Measurements from ENCODE around the gene LAPTM5.
A peak's percentile ranks its signal among the peaks of the same experiment; 100 is the strongest.
"Not testable (repeated sequence)": the region's sequence is repeated elsewhere in the genome, so short reads cannot be mapped to it uniquely, and the experiment has no call there.

The LAPTM5 gene

DNA sequence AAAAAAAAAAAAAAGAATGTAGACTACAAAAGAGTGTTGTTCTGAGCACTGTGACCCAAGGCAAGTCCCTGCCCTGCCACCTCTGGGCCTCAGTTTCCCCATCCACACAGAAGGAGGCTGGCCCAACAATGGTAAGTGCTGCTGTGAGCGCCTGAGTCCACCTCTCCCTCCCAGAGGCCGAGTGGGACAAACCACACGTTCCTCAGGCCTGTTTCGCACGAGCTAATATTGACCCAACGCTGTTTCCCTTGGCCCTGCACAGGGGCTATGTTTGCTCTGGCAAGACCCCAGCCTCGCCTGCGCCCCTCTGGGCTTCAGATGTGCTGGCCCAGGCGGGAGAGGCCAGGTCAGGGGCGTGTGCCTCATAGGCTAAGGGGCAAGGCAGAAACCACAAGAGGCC lies 12.6 kb upstream of the LAPTM5 start:
- DNase-seq (ENCODE audit: low read depth): no peak

DNA sequence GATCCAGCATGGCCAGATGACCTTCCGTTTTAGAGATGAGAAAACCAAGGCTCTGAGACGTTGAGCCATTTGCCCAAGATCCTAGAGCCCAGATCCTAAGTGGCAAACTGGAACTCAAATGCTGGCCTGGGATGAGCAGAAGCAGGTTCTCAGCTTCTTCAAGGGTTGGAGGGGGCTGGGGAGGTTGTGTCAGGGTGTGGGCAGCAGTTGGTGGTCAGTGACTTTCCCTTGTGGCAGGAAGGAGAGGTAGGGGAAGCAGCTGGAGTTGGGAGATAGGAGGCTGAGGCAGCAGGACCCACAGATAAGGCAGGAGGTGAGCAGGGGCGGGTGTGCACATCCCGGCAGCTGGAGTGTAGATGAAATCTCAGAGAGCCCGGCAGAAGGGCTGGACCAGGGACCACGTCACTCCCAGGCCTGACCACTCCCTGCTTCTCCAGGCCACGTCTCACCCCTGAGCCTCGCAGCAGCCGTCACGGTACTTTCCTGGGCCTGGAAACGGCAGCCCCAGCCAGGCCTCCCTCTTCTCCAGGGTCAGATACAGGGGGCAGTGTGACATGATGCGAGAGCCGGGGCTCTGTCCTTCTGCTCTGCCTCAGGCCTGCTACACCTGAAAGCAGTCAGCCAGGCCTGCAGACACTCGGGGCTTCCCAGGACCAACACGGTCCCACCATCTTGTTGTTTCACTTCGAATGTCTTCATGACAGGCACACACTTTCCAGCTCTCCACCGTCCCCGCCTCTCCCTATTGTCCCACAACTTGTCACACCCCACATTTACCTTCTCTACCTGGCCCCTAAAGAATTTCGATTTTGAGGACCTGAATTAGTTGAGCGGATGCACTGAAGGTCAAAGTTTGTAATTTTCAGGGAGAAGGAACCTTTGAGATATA lies 11.5 kb upstream of the LAPTM5 start:
- DNase-seq (ENCODE audit: low read depth): no peak

DNA sequence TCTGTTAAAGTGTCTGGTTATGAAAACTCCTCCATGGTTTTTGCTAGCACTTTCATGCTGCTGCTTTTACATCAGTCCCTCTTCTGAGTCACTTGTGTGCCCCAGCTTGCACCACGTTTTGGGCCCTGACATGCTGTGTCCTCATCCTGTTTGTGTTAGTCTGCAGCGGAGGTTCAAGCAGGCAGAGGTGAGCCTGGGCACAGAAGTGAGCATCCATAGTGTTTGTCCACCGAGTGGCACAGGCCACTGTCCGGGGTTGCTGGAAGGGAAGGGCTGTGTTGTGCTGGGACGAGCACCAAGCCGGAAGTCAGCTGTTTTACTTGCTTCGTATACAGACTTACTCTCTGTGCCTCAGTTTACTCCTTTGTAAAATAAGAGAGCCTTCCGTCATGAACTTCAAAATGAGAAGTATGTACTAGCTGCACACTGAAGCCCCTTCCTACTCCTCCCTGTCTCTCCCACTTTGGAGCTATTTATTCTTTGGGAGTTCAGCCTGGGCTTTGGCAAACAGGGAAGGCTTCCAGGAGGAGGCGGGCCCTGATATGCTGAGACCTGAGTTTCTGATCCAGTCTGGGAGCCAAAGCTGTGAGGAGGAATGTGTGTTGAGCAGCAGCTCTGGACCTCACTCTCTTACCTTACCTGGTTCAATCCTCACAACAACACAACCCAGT lies 10.7 kb upstream of the LAPTM5 start:
- no peak for DNase-seq (ENCODE audit: low read depth)

DNA sequence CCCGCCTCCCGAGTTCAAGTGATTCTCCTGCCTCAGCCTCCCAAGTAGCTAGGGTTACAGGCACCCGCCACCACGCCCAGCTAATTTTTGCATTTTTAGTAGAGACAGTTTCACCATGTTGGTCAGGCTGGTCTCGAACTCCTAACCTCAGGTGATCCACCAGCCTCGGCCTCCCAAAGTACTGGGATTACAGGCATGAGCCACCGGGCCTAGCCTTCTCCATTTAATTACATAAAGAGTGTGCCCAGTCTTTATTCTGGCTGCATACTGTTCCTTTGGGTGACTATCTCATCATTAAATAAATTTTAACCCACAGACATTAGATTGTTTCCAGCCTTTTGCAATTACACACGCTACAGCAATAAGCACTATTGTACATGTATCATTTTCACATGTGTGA lies 9.4 kb upstream of the LAPTM5 start:
- DNase-seq (ENCODE audit: low read depth): not testable (repeated sequence)

DNA sequence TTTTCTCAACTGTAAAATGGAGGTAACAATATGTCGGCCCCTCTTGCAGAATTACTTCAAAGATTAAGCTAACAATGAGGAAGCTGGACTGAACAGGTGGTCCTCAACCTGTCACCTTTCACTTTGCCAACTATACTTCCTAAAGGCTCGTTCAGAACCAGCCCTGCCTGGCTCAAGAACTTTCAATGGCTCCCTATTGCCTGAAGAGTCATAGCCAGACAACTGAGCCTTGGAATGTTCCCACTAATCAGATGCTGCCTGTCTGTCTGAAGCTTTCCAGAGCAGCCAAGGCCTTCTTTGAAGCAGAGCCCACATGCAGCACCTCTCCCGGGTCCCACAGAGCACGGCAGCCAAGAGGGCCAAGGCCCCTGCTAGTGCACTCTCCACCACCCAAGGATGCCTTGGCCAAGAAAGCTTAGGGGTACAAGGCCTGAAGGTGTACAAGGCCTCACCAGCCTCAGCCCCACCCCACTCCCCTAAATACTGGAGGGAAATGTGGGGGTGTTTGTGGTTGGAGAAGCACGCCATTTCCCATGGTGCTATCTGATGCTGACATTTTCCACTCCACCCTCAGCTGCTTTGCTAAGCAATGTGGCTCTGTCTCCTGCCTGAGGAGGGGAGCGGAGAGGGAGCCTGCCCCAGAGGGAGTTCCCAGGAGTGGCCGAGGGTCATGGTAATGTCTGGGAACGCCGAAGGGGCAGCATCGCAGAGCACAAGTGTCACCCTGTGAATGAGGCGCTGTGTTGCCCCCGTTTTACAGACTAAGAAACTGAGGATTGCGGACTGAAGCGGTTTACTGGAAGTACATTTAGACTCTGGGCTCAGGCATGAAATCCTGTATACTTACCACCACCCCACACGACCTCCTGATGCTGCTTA lies 8.2 kb upstream of the LAPTM5 start:
- no peak for DNase-seq (ENCODE audit: low read depth)

DNA sequence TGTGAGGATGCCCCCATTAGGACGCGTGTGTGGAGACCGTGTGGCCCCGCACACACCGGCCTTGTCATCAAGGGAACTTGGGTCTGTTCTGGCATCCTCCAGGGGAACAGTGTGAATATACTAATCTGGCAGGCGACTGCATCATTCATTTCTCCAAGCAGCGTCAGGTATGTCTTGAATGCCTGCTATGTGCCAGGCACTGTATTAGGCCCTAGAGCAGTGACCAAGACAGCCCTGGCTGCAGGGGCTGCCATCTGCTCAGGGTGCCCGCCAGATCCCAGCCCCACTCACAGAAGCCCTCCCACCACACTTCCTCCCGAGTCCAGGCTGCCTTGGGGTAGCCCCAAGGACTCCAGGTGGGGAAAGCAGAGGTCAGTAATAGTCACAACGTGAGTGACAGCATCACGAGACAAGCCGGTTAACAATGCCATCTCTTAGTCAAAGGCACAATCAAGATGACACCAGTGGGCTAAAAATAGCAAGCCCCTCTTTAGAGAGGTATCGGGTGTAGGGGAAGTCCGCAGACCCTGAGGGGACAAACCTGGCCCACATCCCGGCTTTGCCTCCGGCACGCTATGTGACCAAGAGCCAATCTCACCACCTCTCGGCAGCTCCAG lies 7.5 kb upstream of the LAPTM5 start:
- no peak for DNase-seq (ENCODE audit: low read depth)

DNA sequence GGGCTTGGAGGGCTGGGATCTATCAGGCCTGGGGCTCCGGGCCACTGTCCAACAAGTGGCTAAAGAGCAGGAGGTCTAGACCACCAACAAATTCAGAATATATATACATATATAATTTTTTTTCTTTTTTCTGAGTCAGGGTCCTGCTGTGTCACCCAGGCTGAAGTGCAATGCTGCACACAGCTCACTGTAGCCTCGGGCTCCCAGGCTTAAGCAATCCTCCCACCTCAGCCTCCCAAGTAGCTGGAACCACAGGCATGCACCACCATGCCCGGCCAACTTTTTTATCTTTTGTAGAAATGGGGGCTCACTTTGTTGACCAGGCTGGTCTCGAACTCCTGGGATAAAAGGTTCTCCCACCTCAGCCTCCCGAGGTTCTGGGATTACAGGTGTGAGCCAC lies 6.8 kb upstream of the LAPTM5 start:
- no peak for DNase-seq (ENCODE audit: low read depth)

DNA sequence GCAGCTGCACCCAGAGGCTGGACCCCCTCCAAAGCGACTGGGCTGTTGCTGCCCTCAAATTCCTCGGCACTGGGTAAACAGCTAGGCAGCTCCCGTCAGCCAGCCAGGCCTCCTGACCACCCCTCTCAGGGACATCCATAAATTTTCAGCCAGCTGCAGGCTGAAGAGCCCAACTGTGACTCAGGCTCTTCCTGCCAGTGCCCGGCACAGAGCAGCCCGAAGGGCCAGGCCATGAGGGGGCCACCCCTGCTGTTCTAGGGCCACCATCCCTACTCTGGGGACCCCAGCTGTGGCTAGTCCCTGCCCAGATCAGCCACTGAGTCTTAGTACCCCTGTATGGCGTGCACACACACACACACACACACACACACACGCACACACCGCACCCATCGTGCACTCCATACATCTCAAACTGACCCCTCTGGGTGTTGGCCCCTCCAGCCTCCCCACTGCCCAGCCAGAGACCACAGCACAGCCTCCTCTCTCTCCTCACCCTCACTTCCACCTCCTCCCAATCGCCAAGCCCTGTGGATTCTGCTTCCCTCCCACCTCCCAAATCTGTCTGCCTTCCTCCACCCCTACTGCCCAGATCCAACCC lies 6.2 kb upstream of the LAPTM5 start:
- DNase-seq (ENCODE audit: low read depth): no peak

DNA sequence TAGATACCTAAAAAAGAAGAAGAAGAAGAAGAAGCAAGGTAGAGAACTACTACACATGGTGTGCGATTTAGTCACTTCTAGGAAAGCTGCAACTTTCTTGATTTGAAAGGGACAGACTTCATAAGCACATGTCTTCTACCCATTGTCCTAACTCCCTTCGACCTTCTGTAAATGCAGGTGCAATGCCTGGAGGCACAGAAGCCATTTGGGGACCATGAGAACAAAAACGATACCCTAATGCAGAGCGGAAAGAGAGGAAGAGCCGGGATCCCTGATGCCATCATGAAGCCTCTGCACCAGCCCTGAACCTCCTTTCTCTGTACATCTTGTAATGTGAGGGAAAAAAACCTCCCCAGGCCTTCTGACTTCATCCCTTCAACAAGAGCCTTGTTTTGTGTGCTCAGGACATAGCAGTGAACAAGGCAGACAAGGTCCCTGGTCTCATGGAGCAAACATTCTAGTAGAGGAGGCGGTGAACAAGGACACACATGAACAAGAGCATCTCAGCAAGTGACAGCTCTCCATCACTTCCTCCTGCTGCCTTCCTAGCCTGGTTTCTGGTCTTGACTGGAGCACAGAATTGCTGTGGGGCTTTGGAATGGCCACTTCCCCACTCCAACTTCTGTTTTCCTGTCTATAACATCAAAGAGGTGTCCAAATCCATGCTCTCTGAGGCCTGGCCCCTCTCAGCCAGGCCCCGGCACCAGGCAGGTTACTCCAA lies 5.5 kb upstream of the LAPTM5 start:
- no peak for DNase-seq (ENCODE audit: low read depth)

DNA sequence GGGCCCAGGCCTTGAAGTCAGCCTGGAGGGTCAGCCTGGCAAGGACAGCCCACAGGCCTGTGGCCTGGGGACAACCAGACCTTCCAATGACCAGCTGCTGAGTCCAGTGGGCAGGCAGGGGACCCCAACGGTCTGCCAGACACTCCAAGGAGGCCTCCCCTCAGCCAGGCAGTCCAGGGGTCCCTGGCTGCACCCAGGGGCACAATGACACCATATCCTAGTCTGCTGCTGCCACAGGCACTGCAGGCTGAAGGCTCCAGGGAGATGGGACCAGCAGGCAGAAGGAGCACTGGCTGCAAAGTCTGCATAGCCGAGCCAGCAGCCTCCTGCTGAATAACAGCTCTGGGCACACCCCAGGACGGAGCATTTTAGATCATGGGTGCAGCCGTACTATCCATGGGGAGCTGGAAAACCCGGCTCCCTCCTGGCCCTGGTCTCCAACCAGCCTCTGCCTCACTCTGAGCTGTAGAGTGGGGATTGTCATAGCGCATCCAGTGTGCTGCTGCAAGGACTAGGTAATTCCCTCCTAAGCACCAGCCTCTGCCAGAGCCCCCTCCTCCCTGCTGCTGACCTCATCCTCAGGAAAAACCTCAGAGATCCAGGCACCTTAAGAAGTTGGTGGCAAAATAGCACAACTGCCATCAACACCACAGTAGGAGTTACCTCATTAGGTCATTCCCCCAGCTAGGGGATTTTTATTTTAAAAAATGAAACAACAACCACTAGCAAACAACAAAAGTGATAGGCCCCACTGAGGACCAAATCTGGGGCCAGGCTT lies 4.8 kb upstream of the LAPTM5 start:
- no peak for DNase-seq (ENCODE audit: low read depth)

DNA sequence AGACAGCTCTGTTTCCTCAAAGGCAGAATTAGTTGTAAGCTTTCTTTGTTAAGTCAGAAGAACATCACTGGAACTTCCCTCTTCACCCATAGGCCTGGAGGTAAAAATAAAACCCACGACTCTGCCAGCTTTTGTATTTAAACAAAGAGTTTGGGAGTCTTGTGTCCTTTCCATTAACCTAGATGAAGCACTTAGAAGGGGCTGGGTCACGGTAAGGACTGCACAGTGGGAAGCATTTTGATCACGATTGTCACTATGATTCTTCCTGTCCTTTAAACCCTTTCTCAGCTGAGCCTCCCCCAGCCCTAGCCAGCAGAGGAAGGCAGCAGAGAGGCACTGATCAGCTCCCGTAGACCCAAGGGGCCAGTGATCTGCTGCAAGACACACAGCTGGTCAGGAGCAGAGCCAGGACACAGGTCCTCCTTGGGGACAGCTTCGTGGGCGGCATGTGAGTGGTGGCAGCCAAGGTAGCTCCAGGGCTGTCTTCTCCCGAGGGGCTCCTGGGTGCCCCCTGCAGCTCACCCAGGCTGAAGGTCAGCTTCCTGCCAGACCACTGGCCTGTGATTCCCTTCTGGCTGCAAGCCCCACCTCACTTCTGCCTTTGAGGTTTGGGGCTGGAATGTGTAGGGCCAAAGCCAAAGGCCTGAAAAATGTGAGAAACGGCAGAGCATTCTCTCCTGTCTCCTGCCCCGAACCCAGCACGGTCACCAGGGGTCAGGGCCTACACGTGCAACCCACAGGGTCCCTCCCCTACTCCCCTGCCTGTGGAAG lies 4.0 kb upstream of the LAPTM5 start:
- no peak for DNase-seq (ENCODE audit: low read depth)

DNA sequence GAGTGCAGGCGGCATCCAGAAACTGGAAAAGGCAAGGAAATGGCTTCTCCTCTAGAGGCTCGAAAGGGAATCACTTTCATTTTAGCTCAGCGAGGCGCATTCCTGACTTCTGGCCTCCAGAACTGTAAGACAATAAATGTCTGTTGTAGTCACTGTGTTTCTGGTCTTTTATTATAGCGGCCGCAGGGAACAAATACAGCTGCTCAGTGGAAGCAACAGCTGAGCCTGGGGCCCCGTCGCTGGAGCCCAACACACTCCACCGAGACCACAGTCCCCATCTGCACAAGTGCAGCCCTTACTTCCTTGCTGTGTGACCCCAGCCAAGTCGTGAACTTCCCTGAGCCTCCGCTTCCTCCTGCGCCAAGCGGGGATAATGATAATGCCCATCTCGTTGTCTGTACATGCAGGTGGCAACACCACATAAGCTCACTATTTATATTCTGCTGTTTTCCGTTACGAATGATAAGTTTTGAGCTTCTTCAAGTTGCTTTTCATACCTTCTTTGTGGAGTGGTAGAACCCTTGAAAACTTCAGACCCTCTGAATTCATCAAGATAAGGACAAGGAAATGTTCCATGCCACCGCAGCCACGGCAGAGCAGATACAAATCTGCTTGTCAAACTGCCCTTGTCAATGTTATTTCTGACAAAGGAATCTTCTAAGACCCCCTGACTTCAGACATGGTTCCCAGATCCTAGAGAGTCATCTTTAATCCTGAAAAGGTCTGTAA lies 3.2 kb upstream of the LAPTM5 start:
- no peak for DNase-seq (ENCODE audit: low read depth)

DNA sequence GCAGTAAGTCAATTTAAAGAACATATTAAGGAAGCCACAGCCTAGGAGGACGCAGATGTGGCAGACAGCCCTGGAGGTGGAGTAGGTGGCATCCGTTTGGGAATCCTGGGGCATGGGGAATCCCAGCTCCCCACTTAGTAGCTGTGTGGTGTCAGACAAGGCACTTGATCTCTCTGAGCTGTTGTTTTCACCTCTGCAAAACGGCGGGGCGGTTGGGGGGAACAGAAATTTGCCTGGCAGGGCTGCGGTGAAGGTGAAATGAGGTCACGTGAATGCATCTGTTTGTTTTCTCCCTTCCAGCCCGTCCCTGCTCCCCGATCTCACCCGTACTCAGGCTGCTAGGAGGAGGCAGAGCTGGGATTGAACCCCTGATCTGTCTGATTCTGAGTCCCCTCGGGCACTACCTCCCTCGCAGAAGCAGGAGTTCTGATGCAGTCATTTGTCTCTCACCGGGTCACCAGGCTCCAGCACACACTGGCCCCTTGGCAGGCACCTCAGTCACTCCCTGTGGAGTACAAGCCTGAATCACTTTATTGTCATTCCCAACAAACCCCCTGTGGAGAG lies 2.2 kb upstream of the LAPTM5 start:
- DNase-seq (ENCODE audit: low read depth): no peak

DNA sequence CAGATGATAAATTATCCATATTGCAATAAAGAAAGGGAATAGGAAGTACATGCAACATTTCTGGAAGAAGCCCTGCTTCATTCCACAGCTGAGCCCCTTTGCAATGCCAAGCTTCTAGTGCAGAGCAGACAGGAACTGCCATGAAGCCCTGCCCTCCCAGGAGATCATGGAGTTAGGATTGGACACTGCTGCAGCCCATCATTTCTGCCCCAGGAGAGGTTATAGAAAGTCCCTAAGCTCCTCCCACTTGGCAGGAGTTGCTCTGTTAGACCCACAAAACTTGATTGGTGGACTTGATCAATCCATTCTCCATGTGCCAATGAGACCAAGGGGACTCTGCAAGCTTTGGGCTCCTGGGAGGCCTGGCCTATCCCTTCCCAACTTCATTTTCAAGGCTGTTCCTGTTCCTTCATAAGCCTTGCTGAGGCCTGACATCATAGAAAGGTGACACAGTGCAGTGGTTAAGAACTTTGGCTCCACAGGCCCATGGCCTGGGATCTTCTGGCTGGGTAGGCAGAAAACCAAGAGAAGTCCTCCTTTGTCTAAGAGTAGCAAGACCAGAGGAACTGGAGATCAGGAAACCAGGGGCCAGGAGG lies 1.3 kb upstream of the LAPTM5 start:
- no peak for DNase-seq (ENCODE audit: low read depth)

DNA sequence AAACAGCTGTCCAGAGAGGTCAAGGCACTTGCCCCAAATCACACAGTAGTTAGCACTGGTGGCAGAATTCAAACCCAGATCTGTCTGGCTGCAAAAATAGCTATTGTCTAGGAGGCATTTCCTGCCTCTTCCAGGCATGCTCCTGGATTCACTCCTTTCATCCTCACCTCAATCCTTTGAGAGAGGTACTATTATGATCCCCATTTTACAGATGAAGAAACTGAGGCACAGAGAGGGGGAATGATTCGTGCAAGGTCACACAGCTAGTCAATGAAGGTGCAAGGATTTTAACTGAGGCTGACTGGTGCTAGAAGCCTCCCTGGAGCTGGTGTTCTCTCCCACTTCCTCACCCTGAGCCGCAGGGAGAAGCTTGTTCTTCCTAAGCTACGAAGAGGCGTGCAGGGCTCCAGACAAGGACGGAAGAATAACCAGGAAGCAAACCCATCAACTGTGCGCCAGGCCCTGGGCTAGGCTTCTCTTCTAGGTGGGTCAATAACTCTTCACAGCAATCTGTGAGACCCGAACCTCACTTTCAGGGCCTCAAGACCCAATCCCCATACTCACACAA lies 631 bp upstream of the LAPTM5 start:
- DNase-seq (ENCODE audit: low read depth): no peak

DNA sequence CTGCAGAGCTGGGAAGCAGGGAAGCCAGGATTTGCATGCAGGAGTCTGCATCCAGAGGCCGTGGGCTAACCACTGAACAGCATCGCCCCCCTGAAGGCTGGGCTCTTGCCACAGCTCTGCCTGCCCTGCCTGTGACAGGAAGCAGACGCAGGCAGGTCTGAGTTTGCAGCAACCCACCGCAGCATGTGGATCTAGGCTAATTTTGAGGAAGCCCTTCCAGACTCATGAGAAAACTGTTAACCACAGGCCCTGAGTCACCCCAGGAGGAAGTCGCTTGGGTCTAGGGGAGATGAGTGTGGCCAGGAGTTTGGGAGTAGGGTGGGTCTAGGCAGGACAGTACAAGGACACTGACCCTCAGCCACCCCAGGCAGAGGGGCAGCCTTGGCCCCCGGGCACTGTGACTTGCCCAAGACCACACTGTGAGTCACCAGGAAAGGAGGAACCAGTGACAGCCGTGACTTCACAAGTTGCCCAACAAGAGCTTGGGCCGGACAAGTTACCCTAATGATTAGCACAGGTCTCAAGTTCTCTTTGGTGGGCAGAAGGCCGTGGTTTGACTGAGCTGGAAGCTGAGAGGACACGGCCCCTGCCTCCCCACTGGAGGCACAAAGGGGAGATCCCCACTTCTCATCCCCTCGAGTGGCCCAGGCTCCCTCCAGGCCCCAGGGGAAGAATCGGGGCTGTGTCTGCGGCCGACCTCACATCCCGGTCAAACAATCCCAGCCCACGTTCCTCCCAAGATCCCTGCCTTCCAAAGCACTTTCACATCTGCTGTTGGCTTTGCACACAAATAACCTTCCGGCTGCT lies 826 bp downstream of the LAPTM5 start:
- DNase-seq (ENCODE audit: low read depth): peak; percentile 73

DNA sequence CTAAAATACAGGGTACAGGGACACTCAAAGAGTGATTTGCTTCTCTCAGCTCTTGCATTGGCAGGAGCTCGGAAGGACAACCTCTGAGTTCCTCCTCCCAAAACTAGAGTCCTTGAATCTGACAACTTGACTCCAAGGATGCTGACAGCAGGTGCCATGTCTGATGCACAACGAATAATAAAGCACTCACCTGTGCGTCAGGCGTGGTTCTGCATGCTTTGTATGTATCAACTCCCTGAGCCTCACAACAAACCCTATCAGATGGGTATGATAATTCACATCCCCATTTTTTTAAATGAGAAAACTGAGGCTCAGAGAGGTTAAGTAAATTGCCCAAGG lies 1.4 kb downstream of the LAPTM5 start:
- no peak for DNase-seq (ENCODE audit: low read depth)
